ENCODE measurements around the gene EMILIN1.

Gene EMILIN1

GRCh38 chr2:27080140-27080469, 1.7 kb downstream of the EMILIN1 start:
- no peak for DNase-seq (ENCODE audit: low read depth)

- no peak for DNase-seq (ENCODE audit: low read depth)
These were observed 2.2 kb downstream of the EMILIN1 start for GRCh38 chr2:27080603-27080936.

- DNase-seq (ENCODE audit: low read depth) = no peak
These were observed 3.8 kb downstream of the EMILIN1 start for GRCh38 chr2:27081984-27082772.

DNA sequence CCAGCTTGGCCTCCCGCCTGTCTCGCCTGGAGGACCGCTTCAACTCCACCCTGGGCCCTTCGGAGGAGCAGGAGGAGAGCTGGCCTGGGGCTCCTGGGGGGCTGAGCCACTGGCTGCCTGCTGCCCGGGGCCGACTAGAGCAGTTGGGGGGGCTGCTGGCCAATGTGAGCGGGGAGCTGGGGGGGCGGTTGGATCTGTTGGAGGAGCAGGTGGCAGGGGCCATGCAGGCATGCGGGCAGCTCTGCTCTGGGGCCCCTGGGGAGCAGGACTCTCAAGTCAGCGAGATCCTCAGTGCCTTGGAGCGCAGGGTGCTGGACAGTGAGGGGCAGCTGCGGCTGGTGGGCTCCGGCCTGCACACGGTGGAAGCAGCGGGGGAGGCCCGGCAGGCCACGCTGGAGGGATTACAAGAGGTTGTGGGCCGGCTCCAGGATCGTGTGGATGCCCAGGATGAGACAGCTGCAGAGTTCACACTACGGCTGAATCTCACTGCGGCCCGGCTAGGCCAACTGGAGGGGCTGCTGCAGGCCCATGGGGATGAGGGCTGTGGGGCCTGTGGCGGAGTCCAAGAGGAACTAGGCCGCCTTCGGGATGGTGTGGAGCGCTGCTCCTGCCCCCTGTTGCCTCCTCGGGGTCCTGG, 4.5 kb downstream of the EMILIN1 start:
- no peak for DNase-seq (ENCODE audit: low read depth)

GRCh38 chr2:27083410-27084296, 5.2 kb downstream of the EMILIN1 start:
- DNase-seq (ENCODE audit: low read depth) = no peak

DNA sequence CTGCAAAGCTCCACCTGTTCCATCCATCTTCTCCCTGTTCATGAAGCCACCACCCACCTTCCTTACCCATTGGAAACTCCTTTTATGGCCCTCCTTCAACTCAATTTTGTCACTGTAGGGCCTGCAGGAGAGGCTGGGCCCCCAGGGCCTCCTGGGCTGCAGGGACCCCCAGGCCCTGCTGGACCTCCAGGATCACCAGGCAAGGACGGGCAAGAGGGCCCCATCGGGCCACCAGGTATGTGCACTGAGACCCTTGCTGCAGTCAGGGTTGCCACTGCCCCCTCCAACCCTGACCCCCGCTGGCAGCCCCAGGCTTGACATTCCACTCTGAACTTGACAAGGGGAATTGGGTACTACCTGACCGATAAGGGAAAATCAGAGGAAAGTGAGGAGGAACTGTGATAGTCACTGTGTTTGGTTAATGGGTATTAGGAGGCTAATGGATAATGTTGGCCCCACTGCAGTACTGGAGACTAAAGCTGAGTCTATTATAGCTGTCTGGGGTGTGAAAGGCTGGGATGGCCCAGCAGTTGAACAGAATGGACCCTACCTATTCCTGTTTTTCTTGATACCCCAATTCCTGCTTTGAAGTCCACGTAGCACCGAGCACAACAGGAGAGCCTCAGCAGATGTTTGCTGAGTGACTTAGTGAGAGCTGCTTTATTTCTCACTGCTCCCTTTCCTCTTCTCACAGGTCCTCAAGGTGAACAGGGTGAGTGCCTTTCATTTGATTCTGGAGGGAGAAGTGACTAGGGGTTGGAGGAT, 6.1 kb downstream of the EMILIN1 start:
- DNase-seq (ENCODE audit: low read depth) = no peak

DNA sequence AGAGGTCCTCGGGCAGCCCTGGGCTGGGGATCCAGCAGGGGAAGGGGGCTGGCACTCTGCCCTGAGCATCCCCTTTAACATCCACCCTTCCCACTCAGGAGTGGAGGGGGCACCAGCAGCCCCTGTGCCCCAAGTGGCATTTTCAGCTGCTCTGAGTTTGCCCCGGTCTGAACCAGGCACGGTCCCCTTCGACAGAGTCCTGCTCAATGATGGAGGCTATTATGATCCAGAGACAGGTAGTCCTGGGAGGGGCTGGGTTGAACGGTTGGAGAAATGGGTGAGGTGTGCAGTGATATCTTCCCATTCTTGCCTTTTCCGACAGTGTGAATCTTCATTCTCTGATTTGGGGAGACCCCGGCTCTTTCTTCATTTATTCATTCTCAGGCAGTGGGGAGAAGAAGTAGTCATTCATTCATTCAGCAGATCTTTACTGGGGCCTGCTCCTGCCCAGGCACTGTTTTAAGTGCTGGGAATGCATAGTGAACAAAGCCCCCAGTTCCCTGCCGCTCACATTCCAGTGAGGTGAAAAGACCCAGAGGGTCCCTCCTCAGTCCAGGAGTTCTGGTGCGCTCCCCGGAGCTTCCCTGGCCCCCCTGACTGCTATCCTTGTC, 6.8 kb downstream of the EMILIN1 start:
- DNase-seq (ENCODE audit: low read depth) = no peak

DNA sequence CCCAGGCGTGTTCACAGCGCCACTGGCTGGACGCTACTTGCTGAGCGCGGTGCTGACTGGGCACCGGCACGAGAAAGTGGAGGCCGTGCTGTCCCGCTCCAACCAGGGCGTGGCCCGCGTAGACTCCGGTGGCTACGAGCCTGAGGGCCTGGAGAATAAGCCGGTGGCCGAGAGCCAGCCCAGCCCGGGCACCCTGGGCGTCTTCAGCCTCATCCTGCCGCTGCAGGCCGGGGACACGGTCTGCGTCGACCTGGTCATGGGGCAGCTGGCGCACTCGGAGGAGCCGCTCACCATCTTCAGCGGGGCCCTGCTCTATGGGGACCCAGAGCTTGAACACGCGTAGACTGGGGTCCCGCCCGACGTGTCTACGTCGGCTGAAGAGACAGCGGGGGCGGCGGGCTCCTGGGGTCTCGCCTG, 7.3 kb downstream of the EMILIN1 start:
- no peak for DNase-seq (ENCODE audit: low read depth)

GRCh38 chr2:27086090-27086723, 7.8 kb downstream of the EMILIN1 start:
- DNase-seq (ENCODE audit: low read depth) = peak; percentile 89

GRCh38 chr2:27086724-27087593, 8.5 kb downstream of the EMILIN1 start, which contains the start of gene KHK:
TSS of gene KHK (plus strand) at chr2:27086772. CDS start at chr2:27087260, 488 bp downstream.
- no peak for DNase-seq (ENCODE audit: low read depth)

GRCh38 chr2:27087823-27088410, 9.5 kb downstream of the EMILIN1 start:
- DNase-seq (ENCODE audit: low read depth) = no peak

- no peak for DNase-seq (ENCODE audit: low read depth)
These were observed 10.2 kb downstream of the EMILIN1 start for GRCh38 chr2:27088634-27089033.

DNA sequence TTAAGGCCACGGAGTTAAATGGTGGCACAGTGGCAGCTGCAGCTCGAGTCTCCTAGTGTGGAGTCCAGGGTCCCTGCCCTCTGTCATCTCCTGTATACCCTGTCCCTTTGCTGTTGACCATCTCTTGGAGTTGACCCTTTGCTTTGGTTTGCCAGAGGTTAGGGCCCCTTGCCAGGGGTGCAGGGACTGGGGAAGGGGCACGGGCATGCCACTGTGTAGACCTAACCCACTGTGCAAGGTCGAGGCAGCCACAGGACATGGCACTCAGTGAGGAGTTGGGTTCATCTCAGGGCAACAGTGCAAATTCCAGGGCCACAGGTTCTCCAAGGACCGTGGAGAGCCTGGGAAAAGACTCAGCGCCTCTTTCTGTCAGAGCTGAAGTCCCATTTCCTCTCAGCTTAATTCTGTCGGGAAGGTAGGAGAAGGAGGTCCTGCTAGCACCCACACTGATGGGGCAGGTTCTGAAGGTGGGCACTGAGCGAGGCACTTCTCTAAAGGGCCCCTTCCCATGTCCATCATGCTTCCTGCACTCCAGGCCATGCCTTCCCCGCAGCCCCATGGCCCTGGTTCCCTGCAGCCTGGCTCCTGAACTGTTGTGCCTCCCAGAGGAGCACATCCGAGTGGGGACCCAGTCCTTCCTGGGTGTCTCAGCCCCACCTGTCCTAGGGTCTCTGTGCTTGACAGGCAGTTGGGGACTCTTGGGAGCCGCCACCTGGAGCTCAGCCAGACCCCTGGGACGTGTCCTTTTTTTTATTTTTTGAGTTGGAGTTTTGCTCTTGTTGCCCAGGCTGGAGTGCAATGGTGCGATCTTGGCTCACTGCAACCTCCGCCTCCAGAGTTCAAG, 10.9 kb downstream of the EMILIN1 start:
- DNase-seq (ENCODE audit: low read depth) = no peak

- no peak for DNase-seq (ENCODE audit: low read depth)
These were observed 13.6 kb downstream of the EMILIN1 start for GRCh38 chr2:27091746-27092695.

- no peak for DNase-seq (ENCODE audit: low read depth)
These were observed 14.4 kb downstream of the EMILIN1 start for GRCh38 chr2:27092696-27093429.

- no peak for DNase-seq (ENCODE audit: low read depth)
These were observed 15.3 kb downstream of the EMILIN1 start for GRCh38 chr2:27093430-27094352.

Data from stimulated activated CD8-positive, alpha-beta memory T cell treated with anti-CD3 and anti-CD28 coated beads, Interleukin-15, amount 100 ng/mL, for 1 hour (primary cell).